SK-N-SH (cell line): ENCODE data around the gene SCNN1G.

Experiments
- CTCF ChIP-seq: fragments of 200-600 bp; sonication (generic); IDR thresholded peaks from 2 replicates; pipeline ENCODE4 v1.6.1; 2017; ENCODE audit warnings: antibody characterized with exemption, mild to moderate bottlenecking, moderate library complexity
- FOXJ3 ChIP-seq: sonication (generic); formaldehyde crosslinking; IDR thresholded peaks from 2 replicates; pipeline ENCODE4 v1.5.1; 2020; ENCODE audit warnings: mild to moderate bottlenecking, missing genetic modification reagents
- IRF3 ChIP-seq: fragments of 150-350 bp; IDR thresholded peaks from 2 replicates; pipeline ENCODE4 v1.6.1; 2016; ENCODE audit warnings: mild to moderate bottlenecking, low read depth, low read length
- POLR2AphosphoS5 ChIP-seq: IDR thresholded peaks from 2 replicates; pipeline ENCODE4 v1.6.1; 2012; ENCODE audit warnings: low read depth, low read length
- RAD21 ChIP-seq: IDR thresholded peaks from 2 replicates; pipeline ENCODE4 v1.6.1; 2012; ENCODE audit warnings: mild to moderate bottlenecking, low read length
- RFX5 ChIP-seq: IDR thresholded peaks from 2 replicates; pipeline ENCODE4 v1.6.1; 2012; ENCODE audit warnings: mild to moderate bottlenecking, improper control_type of control experiment, low read length
- ZBTB33 ChIP-seq: IDR thresholded peaks from 2 replicates; pipeline ENCODE4 v1.4.0; 2012; ENCODE audit warnings: low read depth, borderline replicate concordance
- TF ChIP-seq, protein P1 (sequence below): fragments of 150-350 bp; IDR thresholded peaks from 2 replicates; pipeline ENCODE4 v1.6.1; 2017; ENCODE audit warnings: antibody characterized with exemption, low read length, low read depth, borderline replicate concordance

- TF ChIP-seq, protein P1, sequence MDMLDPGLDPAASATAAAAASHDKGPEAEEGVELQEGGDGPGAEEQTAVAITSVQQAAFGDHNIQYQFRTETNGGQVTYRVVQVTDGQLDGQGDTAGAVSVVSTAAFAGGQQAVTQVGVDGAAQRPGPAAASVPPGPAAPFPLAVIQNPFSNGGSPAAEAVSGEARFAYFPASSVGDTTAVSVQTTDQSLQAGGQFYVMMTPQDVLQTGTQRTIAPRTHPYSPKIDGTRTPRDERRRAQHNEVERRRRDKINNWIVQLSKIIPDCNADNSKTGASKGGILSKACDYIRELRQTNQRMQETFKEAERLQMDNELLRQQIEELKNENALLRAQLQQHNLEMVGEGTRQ = no peak
- TF ChIP-seq FOXJ3 = no peak
- no peak for TF ChIP-seq CTCF
- TF ChIP-seq RFX5 = no peak
- TF ChIP-seq POLR2AphosphoS5 = no peak
- no peak for TF ChIP-seq IRF3
- TF ChIP-seq ZBTB33 = no peak
- TF ChIP-seq RAD21 = no peak
Measured at GRCh38 chr16:23222929-23223328, 40.4 kb downstream of the SCNN1G start.
